Transverse colon (tissue), 4 donors: ENCODE results near the gene FARP1. TPM values are rescaled to one million over a fixed set of nuclear protein-coding genes. Genes with fewer than 3 reads are reported as not detected.

Experiments
- DNase-seq: peaks from one replicate; pipeline ENCODE4 v3.0.0-alpha.2; 2019
- H3K27ac ChIP-seq, 4 donors: fragments of 200-600 bp; sonication (generic); 2 replicates each; pipeline ENCODE4 v1.5.1; 2016 to 2018; ENCODE audit warnings: inconsistent platforms in 4 of 4
- H3K27me3 ChIP-seq: fragments of 200-600 bp; sonication (generic); 2 replicates; pipeline ENCODE4 v1.5.1; 2017; ENCODE audit warnings: inconsistent platforms
- H3K36me3 ChIP-seq, 4 donors: fragments of 200-600 bp; sonication (generic); 2 replicates each; pipeline ENCODE4 v1.5.1; 2017 to 2019; ENCODE audit warnings: inconsistent platforms in 4 of 4
- H3K4me1 ChIP-seq, 4 donors: fragments of 200-600 bp; sonication (generic); 2 replicates each; pipeline ENCODE4 v1.5.1; 2017 to 2020; ENCODE audit warnings: inconsistent platforms in 4 of 4
- H3K4me3 ChIP-seq, 4 donors: fragments of 200-600 bp; sonication (generic); 1 replicate in 1 of 4; 2 replicates in 3 of 4; pipeline versions ENCODE4 v1.5.1 to v1.6.1; 2017 to 2019; ENCODE audit warnings: inconsistent platforms in 4 of 4
- H3K9me3 ChIP-seq, 2 donors: fragments of 200-600 bp; sonication (generic); 2 replicates each; pipeline ENCODE4 v1.5.1; 2017 to 2019; ENCODE audit warnings: inconsistent platforms in 2 of 2
- CTCF ChIP-seq, 5 experiments: fragments of 200-600 bp in 3 of 5; fragments of 450-650 bp in 2 of 5; sonication (generic) in 3 of 5; IDR thresholded peaks; 1 replicate in 2 of 5; 2 replicates in 3 of 5; pipeline ENCODE4 v1.5.1; 2016 to 2017; ENCODE audit warnings: antibody characterized with exemption in 5 of 5, inconsistent platforms in 3 of 5, mild to moderate bottlenecking in 2 of 5, moderate library complexity in 1 of 5
- EP300 ChIP-seq: sonication (generic); formaldehyde crosslinking; IDR thresholded peaks from one replicate; pipeline ENCODE4 v1.6.1; 2017; ENCODE audit warnings: antibody characterized with exemption, low read depth
- POLR2A ChIP-seq: fragments of 450-650 bp; IDR thresholded peaks from one replicate; pipeline ENCODE4 v1.6.1; 2016; ENCODE audit warnings: antibody characterized with exemption, mild to moderate bottlenecking, moderate library complexity
- POLR2AphosphoS5 ChIP-seq, 3 donors: sonication (generic); formaldehyde crosslinking; IDR thresholded peaks; one replicate each; pipeline ENCODE4 v1.6.1; 2016; ENCODE audit warnings: antibody characterized with exemption in 3 of 3
- WGBS, 2 donors: methylation state at CpG; one replicate each; pipeline ENCODE4 v1.1.5; 2018; ENCODE audit warnings: low coverage in 1 of 2; 5-methylcytosine and 5-hydroxymethylcytosine counted together
- in situ Hi-C, 4 donors: fragments of 200-750 bp; cut with MboI; loops; one replicate each; pipeline versions ENCODE4 v1.15.0 to v1.15.1; 2017; ENCODE audit warnings: low sequenced_read_pairs in 3 of 4, low pct_ligation_motif_present in 1 of 4, low pct_unique_long_range_greater_than_20kb in 1 of 4
- intact Hi-C: fragments of 100-400 bp; cut with DNase I; formaldehyde crosslinking; loops from one replicate; pipeline ENCODE4 v1.15.1; 2023; ENCODE audit warnings: low total_unique reads
- total RNA-seq, 4 donors: library from RNA; depleted of rRNA; stranded (reverse); fragments of >200 nt; gene quantifications; one replicate each; pipeline ENCODE4 v1.1.0, GENCODE V29; 2016

The FARP1 gene
- total RNA-seq, 4 donors from 2014 or later: 32.8 to 41.8 (median 38.3) TPM

DNA sequence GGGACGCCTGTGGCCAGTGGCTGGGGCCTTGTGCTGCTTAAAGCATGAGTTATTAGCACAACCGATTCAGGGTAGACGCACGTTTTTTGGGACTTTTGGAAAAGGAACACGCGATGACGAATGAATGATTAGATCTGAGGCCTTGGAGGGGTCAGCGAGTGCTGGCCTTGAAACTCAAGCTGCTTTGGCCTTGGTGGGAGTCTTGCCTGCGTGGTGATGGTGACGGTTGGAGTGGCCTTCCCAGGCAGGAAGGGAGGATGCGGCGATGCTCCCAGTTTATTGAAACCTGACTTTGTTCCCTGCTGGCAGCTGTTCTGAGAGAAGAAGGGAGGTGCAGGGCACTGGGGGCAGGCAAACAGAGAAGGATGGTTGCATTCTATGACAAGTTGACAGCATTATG, 97.2 kb downstream of the FARP1 start:
- H3K4me3 ChIP-seq: no peak overlapping the region
- no peak for DNase-seq
- intact Hi-C loops (no loop called here), in situ Hi-C loops (no loop called here)
- H3K9me3 ChIP-seq: no peaks in the 10 kb centered on the region
- H3K36me3 ChIP-seq: no peaks in the 10 kb centered on the region
- H3K4me1 ChIP-seq: no peaks in the 10 kb centered on the region
- 85 to 100% methylated on average over 2 to 12 of the region's 12 CpGs for WGBS, 2 donors
- no peak overlapping the region for H3K27ac ChIP-seq
- H3K27me3 ChIP-seq: no peaks in the 10 kb centered on the region
- no peak for TF ChIP-seq POLR2AphosphoS5 (IDR thresholded peaks at IDR 0.05)
- no peak for TF ChIP-seq EP300
- TF ChIP-seq POLR2A: no peak
- no peak for TF ChIP-seq CTCF (IDR thresholded peaks at IDR 0.05)

- intact Hi-C loops: no loop called here
Measured at GRCh38 chr13:98240974-98241373, 98.1 kb downstream of the FARP1 start.

DNA sequence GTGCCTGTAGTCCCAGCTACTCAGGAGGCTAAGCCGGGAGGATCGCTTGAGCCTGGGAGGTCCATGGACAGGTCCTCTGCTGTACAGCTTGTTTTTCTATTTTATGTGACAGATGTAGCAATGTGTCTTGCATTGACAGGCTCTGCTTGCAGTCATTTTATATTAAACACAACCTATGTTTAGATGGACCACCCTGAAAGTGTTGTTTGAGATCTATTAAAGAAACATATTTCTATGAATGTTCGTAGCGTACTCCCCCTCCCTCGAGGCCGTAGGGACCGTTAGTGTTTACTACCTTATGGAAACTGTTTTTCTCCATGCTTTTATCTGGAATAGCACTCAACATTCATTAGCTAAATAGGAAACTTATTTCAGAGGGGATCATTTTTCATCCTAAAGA, 99.1 kb downstream of the FARP1 start:
- TF ChIP-seq CTCF (IDR thresholded peaks at IDR 0.05) (no peak), POLR2A (no peak), POLR2AphosphoS5 (IDR thresholded peaks at IDR 0.05) (no peak), EP300 (no peak)
- Histone ChIP-seq H3K36me3 (no peaks in the 10 kb centered on the region), H3K27me3 (no peaks in the 10 kb centered on the region), H3K4me1 (no peaks in the 10 kb centered on the region), H3K4me3 (no peak overlapping the region), H3K27ac (no peak overlapping the region), H3K9me3 (no peaks in the 10 kb centered on the region)
- 86 to 89% methylated on average over 7 of the region's 7 CpGs for WGBS, 2 donors
- in situ Hi-C loops (no loop called here), intact Hi-C loops (no loop called here)
- no peak for DNase-seq

More at GRCh38 chr13:98240974-98241373, 98.1 kb downstream of the FARP1 start:
- Histone ChIP-seq H3K27ac (no peak overlapping the region), H3K36me3 (no peaks in the 10 kb centered on the region), H3K4me1 (no peaks in the 10 kb centered on the region), H3K9me3 (no peaks in the 10 kb centered on the region), H3K4me3 (no peak overlapping the region), H3K27me3 (no peaks in the 10 kb centered on the region)
- TF ChIP-seq POLR2AphosphoS5 (IDR thresholded peaks at IDR 0.05): no peak
- no peak for TF ChIP-seq CTCF (IDR thresholded peaks at IDR 0.05)
- TF ChIP-seq POLR2A: no peak
- no peak for TF ChIP-seq EP300
- in situ Hi-C loops: no loop called here
- DNase-seq: no peak
- 93% methylated on average over 11 of the region's 11 CpGs; no CpG with 5 or more reads in 1 of the 2 donors for WGBS, 2 donors

DNA sequence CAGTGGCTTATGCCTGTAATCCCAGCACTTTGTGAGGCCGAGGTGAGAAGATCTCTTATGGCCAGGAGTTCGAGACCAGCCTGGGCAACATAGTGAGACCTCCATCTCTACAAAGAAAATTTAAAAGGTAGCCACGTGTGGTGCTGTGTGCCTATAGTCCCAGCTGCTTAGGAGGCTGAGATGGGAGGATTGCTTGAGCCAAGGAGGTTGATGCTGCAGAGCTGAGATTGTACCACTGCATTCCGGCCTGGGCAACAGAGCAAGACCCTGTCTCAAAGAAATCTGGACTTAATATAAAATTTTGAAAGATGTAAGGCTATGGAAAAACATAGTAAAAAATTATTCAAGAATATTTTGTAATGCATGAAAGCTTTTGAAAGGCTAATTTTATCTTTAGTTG, 99.5 kb downstream of the FARP1 start:
- no peaks in the 10 kb centered on the region for H3K36me3 ChIP-seq
- WGBS, 2 donors: 84 to 92% methylated on average over 4 of the region's 4 CpGs
- DNase-seq: no peak
- no peaks in the 10 kb centered on the region for H3K9me3 ChIP-seq
- intact Hi-C loops (no loop called here), in situ Hi-C loops (no loop called here)
- H3K4me3 ChIP-seq: no peak overlapping the region
- H3K27ac ChIP-seq: no peak overlapping the region
- no peaks in the 10 kb centered on the region for H3K4me1 ChIP-seq
- no peak for TF ChIP-seq POLR2A
- TF ChIP-seq POLR2AphosphoS5 (IDR thresholded peaks at IDR 0.05): no peak
- TF ChIP-seq EP300: no peak
- no peak for TF ChIP-seq CTCF (IDR thresholded peaks at IDR 0.05)
- H3K27me3 ChIP-seq: no peaks in the 10 kb centered on the region
